Measurements from ENCODE around the gene ST8SIA3. TPM values are rescaled to one million over a fixed set of nuclear protein-coding genes. Genes with fewer than 3 reads are reported as not detected.
"Not testable (repeated sequence)": the region's sequence is repeated elsewhere in the genome, so short reads cannot be mapped to it uniquely, and the experiment has no call there.

The ST8SIA3 gene
- total RNA-seq, 1 donor from 2014 or later, result not detected

- no peak for DNase-seq (ENCODE audit: low read depth, low spot score)
Observed at GRCh38 chr18:57364460-57364859, 12.1 kb downstream of the ST8SIA3 start.

GRCh38 chr18:57366528-57367081 is 14.2 kb downstream of the ST8SIA3 start:
- DNase-seq (ENCODE audit: low read depth, low spot score), result no peak

GRCh38 chr18:57372444-57372843 is 20.1 kb downstream of the ST8SIA3 start:
- DNase-seq (ENCODE audit: low read depth, low spot score), result no peak

GRCh38 chr18:57373017-57373416 is 20.7 kb downstream of the ST8SIA3 start:
- DNase-seq (ENCODE audit: low read depth, low spot score), result no peak

GRCh38 chr18:57376503-57376902 is 24.1 kb downstream of the ST8SIA3 start:
- DNase-seq (ENCODE audit: low read depth, low spot score), result no peak

- DNase-seq (ENCODE audit: low read depth, low spot score), result no peak
Observed at GRCh38 chr18:57389271-57389670, 36.9 kb downstream of the ST8SIA3 start.

- DNase-seq (ENCODE audit: low read depth, low spot score), result no peak
Observed at GRCh38 chr18:57390044-57390443, 37.7 kb downstream of the ST8SIA3 start.

- DNase-seq (ENCODE audit: low read depth, low spot score), result not testable (repeated sequence)
Observed at GRCh38 chr18:57394749-57395148, 42.4 kb downstream of the ST8SIA3 start.

- DNase-seq (ENCODE audit: low read depth, low spot score), result not testable (repeated sequence)
Observed at GRCh38 chr18:57396831-57397230, 44.5 kb downstream of the ST8SIA3 start.

- DNase-seq (ENCODE audit: low read depth, low spot score), result no peak
Observed at GRCh38 chr18:57397440-57398132, 45.2 kb downstream of the ST8SIA3 start.

- DNase-seq (ENCODE audit: low read depth, low spot score), result no peak
Observed at GRCh38 chr18:57404345-57404744, 52.0 kb downstream of the ST8SIA3 start.

GRCh38 chr18:57409650-57410049 is 57.3 kb downstream of the ST8SIA3 start:
- no peak for DNase-seq (ENCODE audit: low read depth, low spot score)

GRCh38 chr18:57410749-57411148 is 58.4 kb downstream of the ST8SIA3 start:
- DNase-seq (ENCODE audit: low read depth, low spot score), result no peak

- no peak for DNase-seq (ENCODE audit: low read depth, low spot score)
Observed at GRCh38 chr18:57416542-57416941, 64.2 kb downstream of the ST8SIA3 start.

Other genes with a start within 250 kb of the ST8SIA3 start
- not detected in 2 replicates for gene BOD1L2, start 205.5 kb upstream of the ST8SIA3 start, total RNA-seq
- under 0.01 and 0.04 TPM in 2 replicates for gene ONECUT2, start 82.8 kb downstream of the ST8SIA3 start, total RNA-seq
- gene FECH, start 234.1 kb downstream of the ST8SIA3 start, total RNA-seq, result 49.4 and 63.2 TPM in 2 replicates

Measured in pulmonary artery endothelial cell (primary cell).